GM12865 (cell line): ENCODE results near the gene ENTREP3.

ENCODE experiments used
- DNase-seq: peaks from one replicate; pipeline ENCODE4 v3.0.0; 2010; ENCODE audit warnings: low read depth
- H3K4me3 ChIP-seq: 2 replicates; pipeline ENCODE4 v1.5.1; 2011; ENCODE audit warnings: mild to moderate bottlenecking, low read depth, low read length, control low read depth
- CTCF ChIP-seq: IDR thresholded peaks from 2 replicates; pipeline ENCODE4 v1.5.1; 2011; ENCODE audit warnings: low read length, control low read depth, low read depth, inconsistent platforms; ENCODE audit not compliant: insufficient read depth; ENCODE audit errors: missing control alignments

The ENTREP3 gene

GRCh38 chr1:155207806-155208540 lies 47.3 kb downstream of the ENTREP3 start, which contains the start of gene THBS3:
TSS of gene THBS3 (minus strand) at chr1:155207897. CDS start at chr1:155207876, 21 bp downstream.
- DNase-seq, result no peak
- TF ChIP-seq CTCF, result no peak
- peak within 1 kb of the TSS; percentile 87 for H3K4me3 ChIP-seq

GRCh38 chr1:155206891-155207805 lies 48.1 kb downstream of the ENTREP3 start:
- DNase-seq, result peak; percentile 91
- TF ChIP-seq CTCF, result peak; percentile 93
- H3K4me3 ChIP-seq, result no peak overlapping the region

DNA sequence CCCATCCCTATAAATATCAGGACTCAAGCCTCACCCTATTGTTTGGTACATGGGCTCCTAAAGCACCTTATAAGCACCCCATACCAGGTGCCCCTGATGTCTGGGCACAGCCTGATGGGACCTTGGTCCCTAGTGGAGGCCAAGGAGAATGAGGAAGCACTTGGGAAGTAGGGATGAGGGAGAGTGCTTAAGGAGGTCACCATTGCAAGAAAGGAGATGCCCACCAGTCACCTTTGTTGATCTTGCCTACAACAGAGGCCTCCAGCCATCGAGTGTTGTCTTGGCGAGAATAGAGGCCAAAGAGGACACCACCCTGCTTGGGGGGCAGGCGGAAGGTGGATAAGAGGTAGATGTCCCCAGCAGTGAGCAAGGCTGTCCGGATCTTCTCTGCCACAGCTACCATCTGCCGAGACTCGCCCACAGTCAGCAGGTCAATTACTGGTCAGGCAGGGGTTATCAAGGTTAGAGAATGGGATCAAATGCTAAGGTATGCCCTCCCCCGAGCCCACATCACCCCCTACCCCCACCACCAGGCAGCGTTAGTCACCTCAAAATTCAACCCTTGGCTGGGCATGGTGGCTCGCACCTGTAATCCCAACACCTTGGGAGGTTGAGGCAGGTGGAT lies 49.2 kb downstream of the ENTREP3 start:
- H3K4me3 ChIP-seq, result no peak overlapping the region
- no peak for TF ChIP-seq CTCF
- no peak for DNase-seq

DNA sequence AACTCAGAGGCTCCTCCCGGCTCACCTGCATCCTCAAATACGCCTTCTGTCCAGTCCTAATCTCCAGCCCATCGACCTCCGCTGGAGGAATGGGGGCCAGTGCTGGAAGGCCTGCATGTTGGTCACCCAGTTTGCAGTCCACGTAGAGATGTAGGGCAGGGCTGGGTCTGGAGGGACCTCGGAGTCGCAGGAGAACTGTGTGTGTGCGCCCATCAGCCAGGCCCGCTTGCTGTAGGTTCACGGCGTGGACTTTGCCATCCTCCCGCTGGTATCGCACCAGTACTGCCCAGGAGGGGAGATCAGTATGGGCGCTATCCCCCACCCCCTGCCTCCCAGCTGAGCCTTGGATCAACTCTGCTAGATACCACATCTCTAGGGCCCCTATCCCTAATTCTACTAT lies 50.2 kb downstream of the ENTREP3 start:
- DNase-seq, result no peak
- H3K4me3 ChIP-seq, result no peak overlapping the region
- no peak for TF ChIP-seq CTCF

GRCh38 chr1:155202731-155203515 lies 52.4 kb downstream of the ENTREP3 start:
- H3K4me3 ChIP-seq, result no peak overlapping the region
- DNase-seq, result no peak
- TF ChIP-seq CTCF, result no peak

- no peak for DNase-seq
- no peak for TF ChIP-seq CTCF
- H3K4me3 ChIP-seq, result no peak overlapping the region
Observed at GRCh38 chr1:155202198-155202597, 53.1 kb downstream of the ENTREP3 start.
